GM12872 (cell line): ENCODE measurements around the gene RIN3.

Experiments used
- TF ChIP-seq, protein P1 (sequence below): IDR thresholded peaks from 3 replicates; pipeline ENCODE4 v1.5.1; 2011; ENCODE audit warnings: low read depth, mild to moderate bottlenecking, low read length, moderate library complexity; ENCODE audit not compliant: insufficient read depth

RIN3 gene

DNA sequence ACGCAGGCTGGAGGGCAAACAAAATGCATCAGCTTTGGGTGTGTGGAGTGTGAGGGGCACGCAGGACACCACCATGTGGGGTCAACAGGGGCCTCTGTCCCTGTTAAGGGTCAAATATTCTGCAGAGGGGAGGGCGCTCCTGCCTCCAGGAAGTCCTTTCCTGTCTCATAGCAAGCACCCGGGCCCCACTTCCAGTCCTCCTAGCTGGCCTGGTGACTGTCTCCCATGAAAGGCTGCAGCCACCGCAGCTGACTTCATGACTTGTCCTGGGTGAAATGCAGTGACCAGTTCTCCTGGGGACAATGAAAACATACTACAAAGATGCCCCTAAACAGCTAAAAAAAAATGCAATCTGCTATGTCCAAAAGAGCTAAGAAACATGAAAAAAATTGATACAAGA lies 181.2 kb downstream of the RIN3 start:
- TF ChIP-seq, protein P1, sequence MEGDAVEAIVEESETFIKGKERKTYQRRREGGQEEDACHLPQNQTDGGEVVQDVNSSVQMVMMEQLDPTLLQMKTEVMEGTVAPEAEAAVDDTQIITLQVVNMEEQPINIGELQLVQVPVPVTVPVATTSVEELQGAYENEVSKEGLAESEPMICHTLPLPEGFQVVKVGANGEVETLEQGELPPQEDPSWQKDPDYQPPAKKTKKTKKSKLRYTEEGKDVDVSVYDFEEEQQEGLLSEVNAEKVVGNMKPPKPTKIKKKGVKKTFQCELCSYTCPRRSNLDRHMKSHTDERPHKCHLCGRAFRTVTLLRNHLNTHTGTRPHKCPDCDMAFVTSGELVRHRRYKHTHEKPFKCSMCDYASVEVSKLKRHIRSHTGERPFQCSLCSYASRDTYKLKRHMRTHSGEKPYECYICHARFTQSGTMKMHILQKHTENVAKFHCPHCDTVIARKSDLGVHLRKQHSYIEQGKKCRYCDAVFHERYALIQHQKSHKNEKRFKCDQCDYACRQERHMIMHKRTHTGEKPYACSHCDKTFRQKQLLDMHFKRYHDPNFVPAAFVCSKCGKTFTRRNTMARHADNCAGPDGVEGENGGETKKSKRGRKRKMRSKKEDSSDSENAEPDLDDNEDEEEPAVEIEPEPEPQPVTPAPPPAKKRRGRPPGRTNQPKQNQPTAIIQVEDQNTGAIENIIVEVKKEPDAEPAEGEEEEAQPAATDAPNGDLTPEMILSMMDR, result no peak

DNA sequence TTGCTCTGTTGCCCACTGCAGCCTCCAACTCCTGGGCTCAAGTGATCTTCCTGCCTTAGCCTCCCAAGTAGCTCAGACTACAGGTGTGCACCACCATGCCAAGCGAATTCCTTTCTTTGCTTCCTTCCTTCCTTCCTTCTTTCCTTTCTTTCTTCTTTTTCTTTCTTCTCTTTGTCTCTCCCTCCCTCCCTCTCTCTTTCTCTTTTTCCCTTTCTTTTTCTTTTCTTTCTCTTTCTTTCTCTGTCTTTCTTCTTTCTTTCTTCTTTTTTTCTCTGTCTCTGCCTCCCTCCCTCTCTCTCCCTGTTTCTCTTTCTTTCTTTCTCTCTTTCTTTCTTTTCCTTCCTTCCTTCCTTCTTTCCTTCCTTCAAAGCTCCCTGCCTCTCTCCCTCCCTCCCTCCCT lies 182.0 kb downstream of the RIN3 start:
- TF ChIP-seq, protein P1, result no peak

DNA sequence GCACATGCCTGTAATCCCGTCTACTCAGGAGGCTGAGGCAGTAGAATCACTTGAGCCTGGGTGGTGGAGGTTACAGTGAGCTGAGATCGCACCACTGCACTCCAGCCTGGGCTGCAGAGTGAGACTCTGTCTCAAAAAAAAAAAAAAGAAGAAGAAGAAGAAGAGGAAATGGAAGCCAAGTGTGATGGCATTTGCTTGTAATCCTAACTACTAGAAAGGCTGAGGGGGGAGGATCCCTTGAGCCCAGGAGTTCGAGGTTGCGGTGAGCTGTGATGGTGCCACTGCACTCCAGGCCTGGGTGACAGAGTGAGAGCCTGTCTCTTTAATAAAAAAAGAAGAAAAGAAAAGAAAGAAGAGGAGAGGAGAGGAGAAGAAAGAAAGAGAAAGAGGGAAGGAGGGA lies 182.8 kb downstream of the RIN3 start:
- TF ChIP-seq, protein P1, result no peak

DNA sequence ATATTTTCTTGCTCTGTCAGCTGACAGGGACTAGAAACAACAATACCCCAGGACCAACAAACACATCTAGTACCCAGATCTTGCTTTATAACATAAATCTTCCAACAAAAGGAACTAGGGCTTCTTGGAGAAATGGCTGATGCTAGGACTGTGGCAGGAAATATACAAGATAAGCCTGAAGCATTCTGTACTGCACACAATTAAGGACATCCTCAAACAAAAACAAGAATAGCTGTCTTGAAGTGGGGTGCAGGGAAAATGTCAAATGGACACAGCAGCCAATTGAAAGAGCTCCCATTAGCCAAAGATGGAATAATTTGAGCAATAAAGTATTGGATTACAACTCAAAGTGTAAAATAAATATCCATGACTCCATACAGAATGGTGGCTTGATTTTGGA lies 184.8 kb downstream of the RIN3 start:
- TF ChIP-seq, protein P1, result no peak

DNA sequence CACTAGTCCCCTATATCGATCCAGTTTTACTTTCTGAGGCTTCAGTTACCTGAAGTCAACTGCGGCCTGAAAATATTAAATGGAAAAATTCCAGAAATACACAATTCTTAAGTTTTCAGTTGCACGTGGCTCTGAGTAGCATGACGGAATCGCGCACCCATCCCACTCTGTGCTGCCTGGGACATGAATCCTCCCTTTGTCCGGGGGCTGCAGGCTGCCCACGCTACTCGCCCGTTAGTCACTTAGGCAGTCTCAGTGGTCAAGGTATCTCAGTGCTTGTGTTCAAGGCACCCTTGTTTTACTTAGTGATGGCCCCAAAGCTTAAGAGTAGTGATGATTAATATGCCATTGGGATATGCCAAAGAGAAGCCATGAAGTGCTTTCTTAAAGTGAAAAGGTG lies 188.2 kb downstream of the RIN3 start:
- TF ChIP-seq, protein P1, result no peak

DNA sequence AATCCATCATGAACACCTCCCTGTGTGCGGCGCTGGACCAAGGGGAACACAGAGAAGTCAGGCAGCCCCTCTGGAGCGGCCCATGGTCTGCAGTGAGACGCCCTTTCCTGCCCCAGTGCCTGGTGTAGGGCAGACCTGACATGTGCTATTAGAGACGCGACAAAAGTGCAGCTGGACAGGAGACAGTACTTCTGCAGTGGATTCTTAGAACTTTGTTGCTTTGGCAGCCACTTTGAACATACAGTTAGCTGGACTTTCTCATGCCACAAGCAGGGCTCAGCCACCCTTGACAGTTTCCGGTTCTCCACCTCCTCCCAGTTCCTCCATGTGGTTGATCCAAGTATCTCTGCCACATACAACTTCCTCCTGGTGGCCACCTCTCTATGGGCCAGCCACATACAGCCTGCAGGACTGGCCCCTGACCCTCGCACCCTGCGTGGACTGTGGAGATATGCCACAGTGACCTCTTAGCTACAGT lies 188.9 kb downstream of the RIN3 start:
- TF ChIP-seq, protein P1, result no peak

DNA sequence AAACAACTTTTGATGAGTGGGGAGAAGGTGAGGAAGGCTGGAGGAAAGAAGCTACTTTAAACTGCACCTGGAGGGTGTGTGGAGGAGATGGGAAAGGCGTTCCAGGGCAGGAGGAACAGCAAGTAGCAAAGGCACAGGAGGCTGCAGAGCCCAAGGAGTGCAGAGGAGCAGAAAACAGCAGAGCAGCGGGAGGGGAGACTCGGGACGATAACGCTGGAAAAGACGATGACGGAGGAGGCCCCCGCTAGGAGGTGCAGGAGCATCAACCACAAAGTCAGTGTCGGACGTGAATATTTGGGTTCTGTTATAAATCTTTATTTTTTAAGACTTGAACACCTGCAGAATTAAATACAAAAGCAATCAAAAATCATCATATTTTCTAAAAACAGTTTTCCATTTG lies 189.9 kb downstream of the RIN3 start:
- TF ChIP-seq, protein P1, result no peak
